GM19455 (cell line): ENCODE measurements around the gene FCHSD1.
"Not testable (repeated sequence)": the region's sequence is repeated elsewhere in the genome, so short reads cannot be mapped to it uniquely, and the experiment has no call there.

Source experiments
- ATAC-seq: cut with Tn5 transposase; IDR thresholded peaks from one replicate; pipeline ENCODE4 v1.9.1; 2021; ENCODE audit not compliant: unreplicated experiment

Gene FCHSD1

GRCh38 chr5:141618030-141618803 lies 33.0 kb downstream of the FCHSD1 start:
- ATAC-seq, result peak; percentile 37

- no peak for ATAC-seq
These were observed 33.6 kb downstream of the FCHSD1 start for GRCh38 chr5:141617682-141618029.

GRCh38 chr5:141617128-141617527 lies 34.1 kb downstream of the FCHSD1 start:
- no peak for ATAC-seq

GRCh38 chr5:141615991-141616720 lies 35.1 kb downstream of the FCHSD1 start:
- no peak for ATAC-seq

- no peak for ATAC-seq
These were observed 37.9 kb downstream of the FCHSD1 start for GRCh38 chr5:141613344-141613743.

GRCh38 chr5:141611289-141611688 lies 39.9 kb downstream of the FCHSD1 start:
- no peak for ATAC-seq

GRCh38 chr5:141609921-141610320 lies 41.3 kb downstream of the FCHSD1 start:
- ATAC-seq, result not testable (repeated sequence)

- ATAC-seq, result no peak
These were observed 42.2 kb downstream of the FCHSD1 start for GRCh38 chr5:141609044-141609443.

GRCh38 chr5:141608557-141608956 lies 42.7 kb downstream of the FCHSD1 start:
- no peak for ATAC-seq

GRCh38 chr5:141608046-141608445 lies 43.2 kb downstream of the FCHSD1 start:
- ATAC-seq, result no peak

GRCh38 chr5:141605523-141606277 lies 45.5 kb downstream of the FCHSD1 start:
- ATAC-seq, result peak; percentile 97

GRCh38 chr5:141603923-141604717 lies 47.1 kb downstream of the FCHSD1 start:
- no peak for ATAC-seq

GRCh38 chr5:141602606-141603005 lies 48.6 kb downstream of the FCHSD1 start:
- no peak for ATAC-seq

GRCh38 chr5:141598391-141599345 lies 52.5 kb downstream of the FCHSD1 start:
- no peak for ATAC-seq

GRCh38 chr5:141597814-141598213 lies 53.4 kb downstream of the FCHSD1 start:
- no peak for ATAC-seq

GRCh38 chr5:141597394-141597793 lies 53.8 kb downstream of the FCHSD1 start:
- ATAC-seq, result no peak

GRCh38 chr5:141596867-141597266 lies 54.4 kb downstream of the FCHSD1 start:
- no peak for ATAC-seq

GRCh38 chr5:141590127-141590526 lies 61.1 kb downstream of the FCHSD1 start:
- no peak for ATAC-seq
